Effector memory CD8-positive, alpha-beta T cell (primary cell): ENCODE measurements around the gene PPP4R3B.
A peak's percentile ranks its signal among the peaks of the same experiment; 100 is the strongest.
"Not testable (repeated sequence)": the region's sequence is repeated elsewhere in the genome, so short reads cannot be mapped to it uniquely, and the experiment has no call there.

Experiments
- ATAC-seq: fragments of 150-1000 bp; cut with Tn5 transposase; replicated peaks from 2 replicates; pipeline ENCODE4 v1.10.0; 2021; ENCODE audit warnings: mild to moderate bottlenecking, moderate library complexity
- DNase-seq, 3 experiments: peaks; one replicate each; pipeline ENCODE4 v3.0.0; 2021
- H3K27ac Mint-ChIP-seq, 2 donors: one replicate each; pipeline ENCODE4 v1.8.0; 2022; ENCODE audit warnings: mild to moderate bottlenecking in 2 of 2, mixed read lengths in 2 of 2, moderate library complexity in 2 of 2
- H3K27me3 Mint-ChIP-seq, 2 donors: one replicate each; pipeline ENCODE4 v1.8.0; 2022; ENCODE audit warnings: mixed read lengths in 2 of 2
- H3K36me3 Mint-ChIP-seq: one replicate; pipeline ENCODE4 v1.8.0; 2022; ENCODE audit warnings: mild to moderate bottlenecking, moderate library complexity, mixed read lengths; ENCODE audit not compliant: insufficient read depth
- H3K4me1 Mint-ChIP-seq, 2 donors: one replicate each; pipeline ENCODE4 v1.8.0; 2022; ENCODE audit warnings: low read depth in 2 of 2, mixed read lengths in 2 of 2
- H3K4me3 Mint-ChIP-seq, 2 donors: one replicate each; pipeline ENCODE4 v1.8.0; 2022; ENCODE audit warnings: mild to moderate bottlenecking in 2 of 2, mixed read lengths in 2 of 2, moderate library complexity in 2 of 2
- H3K9me3 Mint-ChIP-seq, 2 donors: one replicate each; pipeline ENCODE4 v1.8.0; 2022; ENCODE audit warnings: mixed read lengths in 2 of 2

The PPP4R3B gene

DNA sequence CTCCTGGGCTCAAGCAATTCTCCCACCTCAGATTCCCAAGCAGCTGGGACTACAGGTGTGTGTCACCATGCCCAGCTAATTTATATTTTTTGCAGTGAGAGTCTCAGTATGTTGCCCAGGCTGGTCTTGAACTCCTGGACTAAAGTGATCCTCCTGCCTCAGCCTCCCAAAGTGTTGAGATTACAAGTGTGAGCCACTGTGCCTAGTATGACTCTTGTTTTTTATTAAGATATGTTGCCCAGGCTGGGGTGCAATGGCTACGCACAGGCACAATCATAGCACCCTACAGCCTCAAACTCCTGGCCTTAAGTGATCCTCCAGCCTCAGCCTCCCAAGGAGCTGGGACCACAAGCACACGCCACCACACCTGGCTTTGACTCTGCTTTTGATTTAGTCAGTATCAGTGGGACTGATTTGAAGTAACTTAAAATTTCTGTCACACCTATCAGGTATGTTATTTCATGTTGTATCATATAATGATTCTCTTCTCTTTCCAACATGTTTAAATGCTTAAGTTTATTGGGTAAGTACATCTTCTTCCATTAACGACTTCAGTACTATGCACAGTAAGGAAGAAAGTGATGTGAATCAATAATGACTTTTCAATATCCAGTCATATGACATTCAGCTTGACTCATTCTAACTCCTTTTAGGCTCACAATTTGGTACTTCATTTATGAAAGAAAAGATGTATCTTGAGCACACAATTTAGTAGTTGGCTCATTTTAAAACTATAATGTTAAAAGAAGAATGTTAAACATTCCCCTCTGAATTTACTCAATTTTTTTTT lies 6.3 kb downstream of the PPP4R3B start:
- Mint-ChIP-seq H3K27ac (peak overlapping the region; percentile 10 to 20), H3K36me3 (peaks cover 48% of the 10 kb centered on the region), H3K9me3 (no peaks in the 10 kb centered on the region), H3K27me3 (no peaks in the 10 kb centered on the region), H3K4me1 (peaks cover 30 to 54% of the 10 kb centered on the region in 2 donors), H3K4me3 (peak overlapping the region in 1 of 2 donors; percentile 4)
- ATAC-seq (no peak), DNase-seq (no peak)

GRCh38 chr2:55609938-55610578 lies 7.4 kb downstream of the PPP4R3B start:
- H3K27me3 Mint-ChIP-seq, result no peaks in the 10 kb centered on the region
- no peak for ATAC-seq
- H3K36me3 Mint-ChIP-seq, result peaks cover 48% of the 10 kb centered on the region
- no peaks in the 10 kb centered on the region for H3K9me3 Mint-ChIP-seq
- peaks cover 28 to 49% of the 10 kb centered on the region in 2 donors for H3K4me1 Mint-ChIP-seq
- DNase-seq, result no peak
- H3K4me3 Mint-ChIP-seq, result peak overlapping the region; percentile 0 to 4
- H3K27ac Mint-ChIP-seq, result peak overlapping the region; percentile 10 to 32

DNA sequence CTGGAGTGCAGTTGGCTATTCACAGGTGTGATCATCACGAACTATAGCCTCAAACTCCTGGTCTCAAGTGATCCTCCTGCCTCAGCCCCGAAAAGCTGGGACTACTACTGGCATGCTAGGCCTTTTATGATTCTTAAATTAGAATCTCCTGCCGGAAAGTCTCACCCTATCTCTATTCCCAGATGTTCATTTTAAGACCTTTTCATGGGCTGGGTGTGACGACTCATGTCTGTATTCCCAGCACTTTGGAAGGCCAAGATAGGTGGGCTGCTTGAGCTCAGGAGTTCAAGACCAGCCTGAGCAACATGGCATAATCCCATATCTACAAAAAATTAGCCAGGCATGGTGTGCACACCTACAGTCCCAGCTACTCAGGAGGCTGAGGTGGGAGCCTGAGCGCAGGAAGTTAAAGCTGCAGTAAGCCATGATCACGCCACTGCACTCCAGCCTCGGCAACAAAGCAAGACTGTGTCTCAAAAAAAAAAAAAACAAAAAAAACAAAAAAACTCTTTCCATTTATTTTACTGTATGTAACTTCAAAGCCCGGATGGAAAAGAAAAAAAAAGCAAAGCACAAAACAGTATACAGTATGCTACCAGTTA lies 8.1 kb downstream of the PPP4R3B start:
- Mint-ChIP-seq H3K36me3 (peaks cover 46% of the 10 kb centered on the region), H3K27me3 (no peaks in the 10 kb centered on the region), H3K27ac (peak overlapping the region; percentile 10 to 32), H3K4me1 (peaks cover 30 to 54% of the 10 kb centered on the region in 2 donors), H3K4me3 (peak overlapping the region in 1 of 2 donors; percentile 11), H3K9me3 (no peaks in the 10 kb centered on the region)
- ATAC-seq (no peak), DNase-seq (no peak)

- no peaks in the 10 kb centered on the region for H3K27me3 Mint-ChIP-seq
These were observed 9.7 kb downstream of the PPP4R3B start for GRCh38 chr2:55607717-55608116.

DNA sequence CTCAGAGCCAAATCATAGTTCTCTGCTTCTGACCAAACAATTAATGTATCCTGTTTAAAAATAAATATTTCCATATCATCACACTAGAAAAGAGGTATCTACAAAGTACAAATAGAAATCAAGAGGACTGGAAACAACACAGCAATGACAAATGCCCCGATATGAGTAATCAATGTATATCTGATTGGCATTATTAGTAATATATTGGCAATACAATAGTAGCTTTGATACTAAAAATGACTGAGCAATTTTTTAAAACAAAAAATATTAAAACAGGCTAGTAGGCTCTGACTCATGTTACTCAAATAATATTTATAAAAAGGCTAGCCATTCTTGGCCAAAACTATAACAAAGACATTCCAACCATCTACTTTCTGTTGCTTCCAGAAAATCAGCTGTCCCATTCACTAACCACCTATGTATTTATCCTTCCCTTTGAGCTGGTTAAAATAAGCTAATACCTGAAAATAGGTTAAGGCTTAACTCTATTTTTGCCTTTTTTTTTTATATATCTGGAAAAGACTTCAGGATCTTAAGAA lies 13.3 kb downstream of the PPP4R3B start:
- H3K27ac Mint-ChIP-seq, result peak overlapping the region in 1 of 2 donors; percentile 80
- H3K27me3 Mint-ChIP-seq, result no peaks in the 10 kb centered on the region
- peaks cover 29 to 48% of the 10 kb centered on the region in 2 donors for H3K4me1 Mint-ChIP-seq
- peak overlapping the region in 1 of 2 donors; percentile 48 for H3K4me3 Mint-ChIP-seq
- DNase-seq, result no peak
- peaks cover 38% of the 10 kb centered on the region for H3K36me3 Mint-ChIP-seq
- no peak for ATAC-seq
- no peaks in the 10 kb centered on the region for H3K9me3 Mint-ChIP-seq

More at GRCh38 chr2:55607717-55608116, 9.7 kb downstream of the PPP4R3B start:
- ATAC-seq (no peak), DNase-seq (no peak)
- H3K27ac Mint-ChIP-seq, result peak overlapping the region in 1 of 2 donors; percentile 32
- peaks cover 32 to 57% of the 10 kb centered on the region in 2 donors for H3K4me1 Mint-ChIP-seq
- H3K36me3 Mint-ChIP-seq, result peaks cover 40% of the 10 kb centered on the region
- H3K4me3 Mint-ChIP-seq, result no peak overlapping the region
- no peaks in the 10 kb centered on the region for H3K9me3 Mint-ChIP-seq

- H3K4me3 Mint-ChIP-seq, result no peak overlapping the region
- peaks cover 20 to 36% of the 10 kb centered on the region in 2 donors for H3K4me1 Mint-ChIP-seq
- peaks cover 60% of the 10 kb centered on the region for H3K36me3 Mint-ChIP-seq
- H3K27me3 Mint-ChIP-seq, result no peaks in the 10 kb centered on the region
- no peak for ATAC-seq
- no peaks in the 10 kb centered on the region for H3K9me3 Mint-ChIP-seq
- peak overlapping the region in 1 of 2 donors; percentile 9 for H3K27ac Mint-ChIP-seq
- no peak for DNase-seq
These were observed 15.6 kb downstream of the PPP4R3B start for GRCh38 chr2:55601849-55602248.

GRCh38 chr2:55598056-55598795 lies 19.2 kb downstream of the PPP4R3B start:
- Mint-ChIP-seq H3K27ac (peak overlapping the region; percentile 9 to 20), H3K9me3 (no peaks in the 10 kb centered on the region), H3K27me3 (no peaks in the 10 kb centered on the region), H3K4me1 (peaks cover 17 to 34% of the 10 kb centered on the region in 2 donors), H3K36me3 (peaks cover 69% of the 10 kb centered on the region), H3K4me3 (no peak overlapping the region)
- no peak for ATAC-seq
- DNase-seq, result no peak

GRCh38 chr2:55596795-55597194 lies 20.6 kb downstream of the PPP4R3B start:
- DNase-seq, H3K9me3 Mint-ChIP-seq, ATAC-seq, H3K27me3 Mint-ChIP-seq, H3K4me3 Mint-ChIP-seq: not testable (repeated sequence)
- Mint-ChIP-seq H3K4me1 (peaks cover 14 to 36% of the 10 kb centered on the region in 2 donors), H3K36me3 (peaks cover 59% of the 10 kb centered on the region), H3K27ac (peak overlapping the region in 1 of 2 donors; percentile 54)

- H3K27ac Mint-ChIP-seq, result no peak overlapping the region
- no peak for DNase-seq
- peaks cover 52% of the 10 kb centered on the region for H3K36me3 Mint-ChIP-seq
- no peaks in the 10 kb centered on the region for H3K9me3 Mint-ChIP-seq
- no peaks in the 10 kb centered on the region for H3K27me3 Mint-ChIP-seq
- no peak for ATAC-seq
- H3K4me1 Mint-ChIP-seq, result peaks cover 18 to 46% of the 10 kb centered on the region in 2 donors
- H3K4me3 Mint-ChIP-seq, result no peak overlapping the region
These were observed 21.9 kb downstream of the PPP4R3B start for GRCh38 chr2:55595536-55595935.

DNA sequence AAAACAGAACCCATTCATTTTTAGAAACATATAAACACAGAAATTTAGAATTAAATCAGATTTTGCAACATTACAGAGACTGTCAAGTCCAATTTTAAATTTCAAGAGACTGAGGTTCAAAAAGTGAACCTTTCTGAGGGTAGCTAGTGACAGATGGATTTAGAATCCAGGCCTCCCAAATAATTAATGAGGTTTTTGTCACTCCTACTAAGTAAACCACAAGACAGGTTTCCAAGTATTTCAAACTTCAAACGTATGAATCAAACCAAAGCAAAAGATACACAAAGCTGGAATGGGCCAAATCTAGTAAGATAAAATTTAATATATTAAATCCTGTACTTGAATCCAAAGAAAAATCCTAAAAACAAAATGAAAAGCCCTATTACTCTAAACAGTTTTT lies 25.3 kb downstream of the PPP4R3B start:
- Mint-ChIP-seq H3K9me3 (no peaks in the 10 kb centered on the region), H3K36me3 (peaks cover 47% of the 10 kb centered on the region), H3K27ac (peak overlapping the region in 1 of 2 donors; percentile 71), H3K4me1 (peaks cover 10 to 34% of the 10 kb centered on the region in 2 donors), H3K27me3 (no peaks in the 10 kb centered on the region), H3K4me3 (no peak overlapping the region)
- no peak for ATAC-seq
- DNase-seq, result no peak

GRCh38 chr2:55590810-55591440 lies 26.5 kb downstream of the PPP4R3B start:
- H3K36me3 Mint-ChIP-seq, result peaks cover 41% of the 10 kb centered on the region
- peak overlapping the region; percentile 41 to 71 for H3K27ac Mint-ChIP-seq
- DNase-seq (no peak), ATAC-seq (peak; percentile 33)
- H3K27me3 Mint-ChIP-seq, result no peaks in the 10 kb centered on the region
- H3K9me3 Mint-ChIP-seq, result no peaks in the 10 kb centered on the region
- no peak overlapping the region for H3K4me3 Mint-ChIP-seq
- peaks cover 10 to 34% of the 10 kb centered on the region in 2 donors for H3K4me1 Mint-ChIP-seq

DNA sequence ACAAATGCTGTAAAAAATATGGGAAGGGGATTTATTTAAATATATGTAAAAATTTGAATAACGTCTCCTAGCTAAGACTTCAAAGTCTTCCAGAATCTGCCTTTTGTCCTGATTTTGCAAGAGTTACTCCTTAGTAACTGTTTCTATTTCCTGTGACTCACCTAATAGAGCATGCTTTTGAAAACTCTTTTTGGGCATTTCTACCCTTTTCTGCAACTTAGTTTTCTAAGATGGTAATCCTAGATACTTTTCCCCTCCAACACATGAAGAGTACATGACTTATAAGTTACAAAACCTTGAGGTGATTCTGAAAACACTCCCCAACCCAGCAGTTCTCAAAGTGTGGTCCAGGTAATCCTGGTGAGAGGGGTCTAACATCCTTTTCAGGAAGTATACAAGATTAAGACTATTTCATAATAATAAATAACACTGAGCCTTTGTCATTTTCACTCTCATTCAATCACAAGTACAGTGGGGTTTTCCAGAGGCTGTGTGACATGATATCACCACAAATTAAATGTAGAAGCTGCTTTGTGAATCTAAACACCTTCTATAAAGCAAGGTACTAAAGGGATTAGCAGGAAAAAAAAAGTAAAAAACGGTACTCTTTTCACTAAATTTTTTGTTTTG lies 31.9 kb downstream of the PPP4R3B start:
- H3K27me3 Mint-ChIP-seq, result no peaks in the 10 kb centered on the region
- DNase-seq (no peak), ATAC-seq (no peak)
- no peak overlapping the region for H3K4me3 Mint-ChIP-seq
- peaks cover 2 to 20% of the 10 kb centered on the region in 2 donors for H3K4me1 Mint-ChIP-seq
- peaks cover 76% of the 10 kb centered on the region for H3K36me3 Mint-ChIP-seq
- no peaks in the 10 kb centered on the region for H3K9me3 Mint-ChIP-seq
- H3K27ac Mint-ChIP-seq, result peak overlapping the region in 1 of 2 donors; percentile 60
